Activated naive CD8-positive, alpha-beta T cell treated with anti-CD3 and anti-CD28 coated beads, Interleukin-2, amount 10 ng/mL, durations not matched to agents 7 days and 5 days (primary cell): Measurements from ENCODE around the gene NXF1. TPM values are rescaled to one million over a fixed set of nuclear protein-coding genes. Genes with fewer than 3 reads are reported as not detected.
"Not testable (repeated sequence)": the region's sequence is repeated elsewhere in the genome, so short reads cannot be mapped to it uniquely, and the experiment has no call there.

Source experiments
- ATAC-seq: fragments of 150-1000 bp; cut with Tn5 transposase; one replicate; pipeline ENCODE4 v1.10.0; 2021; ENCODE audit warnings: low read depth, moderate library complexity
- POLR2A ChIA-PET: fragments of 350-600 bp; sonication (Branson Sonifier 250); formaldehyde crosslinking; loops from one replicate; lab custom pipeline; 2021; ENCODE audit warnings: antibody characterized with exemption; lab: Charles Lee
- DNase-seq: peaks from one replicate; pipeline ENCODE4 v3.0.0; 2021
- H3K27ac Mint-ChIP-seq: one replicate; pipeline ENCODE4 v1.8.0; 2022; ENCODE audit warnings: mild to moderate bottlenecking, mixed read lengths
- H3K27me3 Mint-ChIP-seq: one replicate; pipeline ENCODE4 v1.8.0; 2022; ENCODE audit warnings: mild to moderate bottlenecking, moderate library complexity, mixed read lengths
- H3K36me3 Mint-ChIP-seq: one replicate; pipeline ENCODE4 v1.8.0; 2021; ENCODE audit warnings: mild to moderate bottlenecking, mixed read lengths
- H3K4me1 Mint-ChIP-seq: one replicate; pipeline ENCODE4 v1.8.0; 2021; ENCODE audit warnings: mixed read lengths
- H3K4me3 Mint-ChIP-seq: one replicate; pipeline ENCODE4 v1.8.0; 2022; ENCODE audit warnings: mild to moderate bottlenecking, moderate library complexity, mixed read lengths
- H3K9me3 Mint-ChIP-seq: one replicate; pipeline ENCODE4 v1.8.0; 2021; ENCODE audit warnings: mixed read lengths
- total RNA-seq, 2 experiments: library from RNA; stranded (reverse); gene quantifications; one replicate each; pipeline ENCODE4 v1.2.3, GENCODE V29; 2021

NXF1 gene
- total RNA-seq, 2 experiments from 2014 or later, result 124 to 131 TPM

DNA sequence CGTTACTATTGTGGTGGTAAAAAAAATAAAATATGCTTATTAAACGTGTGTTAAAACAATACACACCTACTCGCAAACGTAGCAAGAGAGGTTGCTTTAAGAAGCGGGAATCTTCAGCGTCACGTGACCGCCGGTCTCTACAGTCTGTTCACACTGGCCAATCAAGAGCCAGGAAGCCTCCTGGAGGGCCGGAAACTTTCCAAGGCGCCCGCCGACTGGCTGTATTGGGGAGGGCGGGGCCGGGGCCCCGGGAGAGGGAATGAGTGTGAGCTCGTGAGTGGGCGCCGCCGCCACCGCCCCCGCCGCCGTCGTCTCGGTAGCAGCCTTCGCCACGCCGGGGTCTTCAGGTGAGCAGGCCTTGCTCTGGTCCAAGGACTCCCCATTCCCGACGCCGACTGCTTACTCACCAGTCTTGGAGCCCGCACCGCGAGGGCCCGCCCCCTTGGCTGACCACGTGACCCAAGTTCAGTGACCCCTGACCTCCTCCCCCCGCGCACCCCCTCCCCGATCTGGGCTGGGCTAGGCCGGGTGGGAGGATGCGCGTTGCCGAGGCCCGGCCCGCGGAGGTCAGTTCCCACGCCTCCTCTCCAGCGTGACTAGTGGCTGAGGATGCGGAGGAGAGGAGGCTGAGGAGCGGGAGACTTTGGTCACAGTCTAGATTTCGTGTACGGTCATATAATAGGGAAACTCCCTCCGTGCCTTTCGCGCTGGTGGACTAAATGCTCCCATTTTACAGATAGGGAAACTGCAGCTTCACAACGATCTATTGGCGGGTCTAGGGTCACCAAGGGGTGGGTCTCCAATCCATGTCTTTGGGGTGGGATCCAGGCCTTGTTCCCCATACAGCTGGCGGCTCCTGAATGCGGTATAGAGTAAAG, 33.9 kb downstream of the NXF1 start, which contains the start of gene TAF6L:
TSS of gene TAF6L (plus strand) at position 253 of the 878 bp plus-strand sequence. CDS start 4,388 bp downstream, outside the sequence.
- Mint-ChIP-seq H3K4me1 (peaks cover 13% of the 10 kb centered on the region), H3K4me3 (peak within 1 kb of the TSS; percentile 92), H3K9me3 (no peaks in the 10 kb centered on the region), H3K27ac (peak within 1 kb of the TSS; percentile 94), H3K27me3 (no peaks in the 10 kb centered on the region), H3K36me3 (peaks cover 6% of the 10 kb centered on the region)
- DNase-seq (peak; percentile 95), ATAC-seq (peak; percentile 83)
- POLR2A ChIA-PET, result interaction anchor here (0.7 to 3.9 kb wide), 14 partner anchors 10 to 110 kb away, joined by 3 to 47 read pairs (median 6); partner anchors contain the start of genes C11orf98, CSKMT, HNRNPUL2 and POLR2G

DNA sequence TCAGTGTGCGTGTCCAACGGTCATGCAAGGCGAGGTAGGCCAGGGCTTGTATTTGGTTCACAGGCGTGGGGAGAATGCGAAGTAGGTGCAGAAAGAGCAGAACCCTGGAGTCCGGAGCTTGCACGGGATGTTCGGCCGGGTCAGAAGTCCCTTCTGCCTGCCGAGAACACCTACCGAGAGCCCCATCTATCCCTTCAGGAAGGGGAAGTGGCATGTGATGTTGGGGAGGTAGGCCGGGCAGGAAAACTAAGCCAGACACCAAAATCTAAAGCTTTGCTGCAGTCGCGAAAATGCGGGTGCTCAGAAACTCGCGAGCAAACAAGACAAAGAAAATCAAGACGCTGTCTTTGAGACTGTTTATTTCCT, 34.5 kb downstream of the NXF1 start:
- POLR2A ChIA-PET, result interaction anchor here (0.7 to 3.9 kb wide), 12 partner anchors 9 to 110 kb away, joined by 3 to 47 read pairs (median 10); partner anchors contain the start of genes C11orf98, CSKMT, HNRNPUL2 and POLR2G
- H3K4me3 Mint-ChIP-seq, result peak overlapping the region; percentile 92
- DNase-seq (peak; percentile 55), ATAC-seq (no peak)
- peak overlapping the region; percentile 94 for H3K27ac Mint-ChIP-seq
- H3K27me3 Mint-ChIP-seq, result no peaks in the 10 kb centered on the region
- no peaks in the 10 kb centered on the region for H3K9me3 Mint-ChIP-seq
- peaks cover 4% of the 10 kb centered on the region for H3K36me3 Mint-ChIP-seq
- H3K4me1 Mint-ChIP-seq, result peaks cover 13% of the 10 kb centered on the region

DNA sequence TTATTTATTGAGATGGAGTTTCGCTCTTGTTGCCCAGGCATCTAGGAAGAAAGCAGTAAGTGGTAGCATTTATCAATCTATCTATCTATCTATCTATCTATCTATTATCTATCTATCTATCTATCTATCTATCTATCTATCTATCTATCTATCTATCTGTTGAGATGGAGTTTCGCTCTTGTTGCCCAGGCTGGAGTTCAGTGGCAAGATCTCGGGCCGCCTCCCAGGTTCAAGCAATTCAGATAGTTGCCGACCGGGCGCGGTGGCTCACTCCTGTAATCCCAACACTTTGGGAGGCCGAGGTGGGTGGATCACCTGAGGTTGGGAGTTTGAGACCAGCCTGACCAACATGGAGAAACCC, 44.4 kb downstream of the NXF1 start:
- DNase-seq, H3K27me3 Mint-ChIP-seq, H3K9me3 Mint-ChIP-seq, ATAC-seq, H3K36me3 Mint-ChIP-seq: not testable (repeated sequence)
- POLR2A ChIA-PET, result interaction anchor here (0.9 to 3.4 kb wide), 13 partner anchors 10 to 121 kb away, joined by 3 to 39 read pairs (median 7); partner anchors contain the start of genes C11orf98, CSKMT, HNRNPUL2 and LBHD1
- Mint-ChIP-seq H3K27ac (peak overlapping the region; percentile 89), H3K4me3 (peak overlapping the region; percentile 91), H3K4me1 (peaks cover 12% of the 10 kb centered on the region)

DNA sequence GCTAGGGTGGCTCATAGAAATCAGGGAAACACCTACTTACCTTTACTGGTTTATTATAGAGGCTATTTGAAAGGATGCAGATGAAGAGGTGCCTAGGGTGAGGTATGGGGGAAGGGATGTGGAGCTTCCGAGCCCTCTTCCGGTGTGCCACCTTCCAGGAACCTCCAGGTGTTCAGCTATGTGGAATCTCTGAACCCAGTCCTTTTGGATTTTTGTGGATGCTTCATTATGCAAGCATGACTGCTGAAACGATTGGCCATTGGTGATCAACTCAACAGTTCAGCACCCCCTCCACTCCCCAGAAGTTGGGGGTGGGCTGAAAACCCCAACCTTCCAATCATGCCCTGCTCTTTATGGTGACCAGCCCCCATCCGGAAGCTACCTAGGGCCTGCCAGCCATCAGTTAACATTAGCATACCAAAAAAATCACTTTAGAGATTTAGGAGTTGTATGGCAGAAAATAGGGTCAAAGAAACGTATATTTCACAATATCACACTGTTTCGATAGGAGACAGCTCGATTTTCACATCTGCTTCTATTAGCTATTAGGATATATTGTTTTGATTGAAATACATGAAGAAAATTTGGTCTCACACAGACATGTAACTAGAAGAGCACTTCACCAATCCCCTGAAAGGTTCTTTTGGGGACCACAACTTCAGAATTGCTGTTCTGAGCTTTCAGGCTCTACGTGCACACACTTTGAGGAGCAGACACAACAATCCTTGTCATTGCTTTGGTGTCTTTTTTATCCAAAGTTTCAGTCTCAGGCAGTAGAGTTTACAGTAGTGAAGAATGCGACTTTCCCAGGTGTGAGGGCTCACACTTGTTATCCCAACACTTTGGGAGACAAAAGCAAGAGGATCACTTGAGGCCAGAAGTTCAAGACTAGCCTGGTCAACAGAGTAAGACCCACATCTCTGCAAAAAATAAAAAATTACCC, 47.1 kb downstream of the NXF1 start:
- Mint-ChIP-seq H3K27me3 (peaks cover 4% of the 10 kb centered on the region), H3K4me3 (no peak overlapping the region), H3K9me3 (no peaks in the 10 kb centered on the region), H3K27ac (no peak overlapping the region), H3K36me3 (peaks cover 3% of the 10 kb centered on the region), H3K4me1 (peaks cover 22% of the 10 kb centered on the region)
- POLR2A ChIA-PET, result interaction anchor here (1.2 to 3.0 kb wide), 2 partner anchors 9 to 29 kb away, joined by 4 to 13 read pairs; partner anchors contain the start of gene TMEM179B
- DNase-seq, result no peak
- ATAC-seq, result no peak

DNA sequence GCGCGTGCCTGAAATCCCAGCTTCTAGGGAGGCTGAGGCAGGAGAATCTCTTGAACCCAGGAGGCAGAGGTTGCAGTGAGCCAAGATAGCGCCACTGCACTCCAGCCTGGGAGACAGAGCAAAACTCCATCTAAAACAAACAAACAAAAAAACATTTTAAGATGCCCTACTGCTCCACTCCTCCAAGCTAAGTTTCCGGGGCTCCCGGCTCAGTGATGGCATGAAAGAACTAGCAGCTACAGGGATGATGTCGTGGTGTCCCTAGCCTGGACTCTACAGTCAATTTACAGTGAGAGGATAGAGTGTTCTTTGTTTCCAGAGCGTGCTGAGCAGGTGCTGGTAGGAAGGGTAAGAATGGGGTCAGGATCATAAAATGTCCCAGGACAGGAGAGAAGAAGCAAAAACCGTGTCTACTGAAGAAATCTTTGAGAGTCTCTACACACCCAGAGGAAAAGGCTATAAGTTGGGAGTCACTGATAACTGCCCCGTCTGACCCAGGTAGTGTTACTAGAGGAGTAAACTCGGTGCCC, 50.1 kb downstream of the NXF1 start:
- POLR2A ChIA-PET, result interaction anchor here (1.3 to 6.2 kb wide), 7 partner anchors 16 to 181 kb away, joined by 3 to 73 read pairs (median 15); partner anchors contain the start of genes C11orf98, CSKMT, EEF1G and HNRNPUL2
- Mint-ChIP-seq H3K36me3 (no peaks in the 10 kb centered on the region), H3K27me3 (peaks cover 4% of the 10 kb centered on the region), H3K9me3 (no peaks in the 10 kb centered on the region), H3K4me1 (peaks cover 20% of the 10 kb centered on the region), H3K27ac (no peak overlapping the region), H3K4me3 (peak overlapping the region; percentile 96)
- no peak for DNase-seq
- ATAC-seq, result no peak

DNA sequence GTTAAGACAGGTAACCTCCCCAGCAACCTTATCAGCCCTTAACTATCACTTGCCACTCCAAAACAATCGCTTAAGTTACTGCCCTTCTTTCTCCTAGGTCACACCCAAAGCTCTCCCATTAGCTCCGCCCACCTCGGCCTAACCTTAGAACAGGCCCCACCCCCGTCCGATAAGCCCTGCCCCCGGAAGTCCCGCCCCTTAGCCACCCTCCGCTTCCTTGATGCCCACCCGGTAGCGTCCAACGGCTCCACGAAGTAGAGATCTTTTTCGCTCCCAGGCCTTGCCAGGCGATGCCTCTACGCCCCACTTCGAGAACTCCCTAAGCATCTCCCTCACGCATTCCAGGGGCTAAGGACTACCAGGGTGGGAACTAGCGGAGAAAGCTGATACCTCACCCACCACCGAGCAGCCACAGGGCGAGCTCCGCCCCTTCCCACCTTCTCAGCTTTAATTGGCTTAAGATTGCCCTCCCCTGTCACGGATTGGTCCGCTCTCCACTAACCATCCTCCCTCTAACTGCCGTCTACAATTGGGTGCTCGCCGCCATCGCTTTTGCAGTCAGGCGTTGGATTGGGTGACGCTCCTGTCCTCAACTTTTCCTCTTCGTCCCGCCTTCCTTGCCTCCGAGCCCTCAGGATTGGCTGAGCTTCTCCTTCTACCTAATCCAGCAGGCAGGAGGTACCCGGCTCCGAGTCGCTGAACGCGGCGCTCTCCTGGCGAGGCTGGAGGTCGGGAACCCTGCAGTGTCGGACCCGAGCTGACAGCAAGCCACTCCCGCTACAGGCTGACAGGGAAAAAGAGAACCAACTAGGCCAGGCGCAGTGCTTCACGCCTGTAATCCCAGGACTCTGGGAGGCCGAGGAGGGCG, 51.3 kb downstream of the NXF1 start, which contains the start of gene ZBTB3:
TSS of gene ZBTB3 (minus strand) at position 425 of the 868 bp plus-strand sequence. CDS start 496 bp downstream, outside the sequence.
- ATAC-seq, result peak; percentile 99
- Mint-ChIP-seq H3K9me3 (no peaks in the 10 kb centered on the region), H3K4me3 (peak within 1 kb of the TSS; percentile 96)

DNA sequence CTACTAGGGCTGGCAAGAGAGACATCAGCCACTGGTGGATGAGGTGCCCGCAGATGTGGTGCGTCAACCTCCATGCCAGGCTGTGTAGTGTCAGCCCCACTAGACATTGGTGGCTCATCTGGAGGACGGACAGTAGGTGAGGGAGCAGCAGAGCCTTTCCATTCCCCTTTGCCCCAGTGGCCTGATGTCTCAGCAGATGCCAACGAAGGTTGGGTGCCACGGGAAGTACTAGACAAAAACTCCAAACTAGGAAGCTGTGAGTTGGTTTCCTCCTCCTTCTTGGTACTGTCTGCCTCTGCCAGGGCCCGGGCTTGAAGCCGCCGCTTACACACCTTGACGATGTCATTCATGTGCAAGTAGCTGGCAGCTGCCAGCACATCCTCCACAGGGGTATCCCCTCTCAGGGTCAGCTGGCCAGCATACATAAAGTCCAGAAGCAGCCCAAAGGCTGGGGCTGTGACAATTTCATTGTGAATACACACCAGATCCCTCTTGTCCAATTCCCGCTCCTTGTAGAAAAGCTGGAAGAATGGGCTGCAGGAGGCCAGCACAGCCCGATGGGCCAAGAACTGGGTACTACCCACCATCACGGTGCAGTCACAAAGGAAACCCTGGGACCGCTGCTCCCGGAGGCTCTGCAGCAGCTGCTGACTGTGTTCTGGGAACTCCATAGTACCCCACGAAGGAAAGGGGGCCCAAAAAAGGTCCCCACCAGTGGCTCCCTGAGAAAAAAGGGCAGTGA, 52.1 kb downstream of the NXF1 start:
- Mint-ChIP-seq H3K9me3 (no peaks in the 10 kb centered on the region), H3K27ac (peak overlapping the region; percentile 98)

More for the DNA sequence above, 51.3 kb downstream of the NXF1 start, which contains the start of gene ZBTB3:
- POLR2A ChIA-PET, result interaction anchor here (0.5 to 6.2 kb wide), 44 partner anchors 9 to 415 kb away, joined by 3 to 73 read pairs (median 5); partner anchors contain the start of genes C11orf98, CSKMT, EEF1G and GANAB
- Mint-ChIP-seq H3K27ac (peak within 1 kb of the TSS; percentile 98), H3K4me1 (peaks cover 26% of the 10 kb centered on the region), H3K36me3 (peaks cover 3% of the 10 kb centered on the region), H3K27me3 (peaks cover 4% of the 10 kb centered on the region)
- peak; percentile 95 for DNase-seq

DNA sequence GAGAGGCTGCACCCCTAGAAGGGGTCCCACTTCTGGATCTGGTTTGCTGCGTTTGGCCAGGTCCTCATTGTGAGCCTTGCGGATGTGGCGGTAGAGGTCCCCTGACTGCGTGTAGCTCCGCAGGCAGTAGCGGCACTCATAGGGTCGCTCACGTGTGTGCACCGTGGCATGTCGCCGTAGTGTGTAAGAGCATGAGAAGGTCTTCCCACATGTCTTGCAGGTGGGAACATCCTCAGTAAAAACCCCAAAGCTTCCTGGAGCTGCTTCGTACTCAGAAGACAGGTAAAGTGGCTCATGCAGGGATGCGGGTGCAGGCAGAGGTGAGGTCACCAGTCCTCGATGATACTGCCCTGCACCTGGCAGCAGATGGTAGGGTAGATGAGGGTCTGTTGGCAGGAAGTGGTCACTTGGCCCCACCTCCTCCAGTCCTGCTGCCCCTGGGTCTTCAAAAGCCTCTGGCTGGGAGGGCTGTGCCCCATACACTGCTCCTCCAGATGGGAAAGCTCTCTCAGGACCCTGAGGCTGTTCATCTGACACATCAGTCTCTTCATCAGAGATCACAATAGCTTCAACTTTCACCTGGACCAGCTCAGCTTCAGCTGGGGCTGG, 53.0 kb downstream of the NXF1 start:
- DNase-seq (no peak), ATAC-seq (no peak)
- H3K27ac Mint-ChIP-seq, result peak overlapping the region; percentile 98
- POLR2A ChIA-PET, result interaction anchor here (0.6 to 6.2 kb wide), 6 partner anchors 18 to 88 kb away, joined by 3 to 73 read pairs (median 14); partner anchors contain the start of genes HNRNPUL2, TAF6L, TMEM179B and WDR74
- H3K36me3 Mint-ChIP-seq, result peaks cover 3% of the 10 kb centered on the region
- H3K4me1 Mint-ChIP-seq, result peaks cover 29% of the 10 kb centered on the region
- no peaks in the 10 kb centered on the region for H3K9me3 Mint-ChIP-seq
- H3K27me3 Mint-ChIP-seq, result no peaks in the 10 kb centered on the region
- peak overlapping the region; percentile 96 for H3K4me3 Mint-ChIP-seq

More for the DNA sequence above, 52.1 kb downstream of the NXF1 start:
- Mint-ChIP-seq H3K27me3 (no peaks in the 10 kb centered on the region), H3K4me3 (peak overlapping the region; percentile 96), H3K4me1 (peaks cover 29% of the 10 kb centered on the region), H3K36me3 (peaks cover 3% of the 10 kb centered on the region)
- ATAC-seq, result no peak
- DNase-seq, result no peak
- POLR2A ChIA-PET, result interaction anchor here (0.5 to 6.2 kb wide), 35 partner anchors 8 to 179 kb away, joined by 3 to 73 read pairs (median 6); partner anchors contain the start of genes C11orf98, CSKMT, EEF1G and HNRNPUL2

DNA sequence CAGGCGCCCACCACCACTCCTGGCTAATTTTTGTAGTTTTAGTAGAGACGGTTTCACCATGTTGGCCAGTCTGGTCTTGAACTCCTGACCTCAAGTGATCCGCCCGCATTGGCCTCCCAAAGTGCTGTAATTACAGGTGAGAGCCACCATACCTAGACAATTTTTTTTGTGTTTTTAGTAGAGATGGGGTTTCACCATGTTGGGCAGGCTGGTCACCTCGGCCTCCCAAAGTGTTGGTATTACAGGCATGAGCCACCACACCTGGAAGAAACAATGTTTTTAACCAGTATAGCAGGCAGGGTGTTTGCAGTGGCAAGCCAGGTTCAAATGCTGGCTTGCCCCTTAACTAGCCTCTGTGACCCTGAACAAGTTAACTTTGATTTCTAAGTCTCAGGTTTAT, 55.3 kb downstream of the NXF1 start:
- not testable (repeated sequence) for DNase-seq, H3K4me3 Mint-ChIP-seq, H3K9me3 Mint-ChIP-seq, ATAC-seq, H3K27me3 Mint-ChIP-seq, H3K36me3 Mint-ChIP-seq, H3K27ac Mint-ChIP-seq
- POLR2A ChIA-PET, result interaction anchor here (6.2 kb wide), 1 partner anchor 91 kb away, joined by 73 read pairs; the partner anchor contains the start of gene WDR74
- H3K4me1 Mint-ChIP-seq, result peaks cover 27% of the 10 kb centered on the region

DNA sequence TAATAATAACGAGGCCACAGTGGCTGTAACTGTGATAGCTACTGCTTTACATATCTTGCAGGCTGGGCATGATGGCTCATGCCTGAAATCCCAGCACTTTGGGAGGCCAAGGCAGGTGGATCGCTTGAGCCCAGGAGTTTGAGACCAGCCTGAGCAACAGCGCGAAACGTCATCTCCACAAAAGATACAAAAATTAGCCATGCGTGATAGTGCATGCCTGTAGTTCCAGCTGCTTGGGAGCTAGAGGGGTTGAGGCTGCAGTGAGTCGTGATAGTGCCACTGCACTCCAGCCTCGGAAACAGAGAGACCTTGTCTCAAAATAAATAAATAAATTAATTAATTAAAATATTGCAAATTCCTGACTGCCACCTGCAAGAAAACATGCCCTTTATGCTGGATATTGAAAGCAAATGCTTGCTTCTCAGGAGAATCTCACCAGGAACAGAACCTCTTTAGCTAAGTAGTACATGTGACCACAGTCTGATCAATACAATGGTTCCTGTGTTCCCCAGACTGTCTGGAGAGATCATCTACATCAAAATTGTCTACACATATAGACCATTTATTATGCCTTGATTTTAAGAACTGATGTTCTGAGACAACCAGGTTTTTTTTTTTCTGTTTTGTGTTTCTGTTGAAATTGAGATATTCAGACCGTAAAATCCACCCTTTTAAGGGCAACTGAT, 57.6 kb downstream of the NXF1 start:
- ATAC-seq, result no peak
- POLR2A ChIA-PET, result interaction anchor here (1.2 to 1.8 kb wide), 2 partner anchors 20 to 108 kb away, joined by 4 to 5 read pairs; partner anchors contain the start of gene HNRNPUL2
- Mint-ChIP-seq H3K27me3 (no peaks in the 10 kb centered on the region), H3K4me1 (peaks cover 15% of the 10 kb centered on the region), H3K4me3 (no peak overlapping the region), H3K9me3 (no peaks in the 10 kb centered on the region), H3K27ac (no peak overlapping the region), H3K36me3 (peaks cover 3% of the 10 kb centered on the region)
- no peak for DNase-seq
